GM18867 (cell line): Measurements from ENCODE around the gene GHRH.

ENCODE experiments used
- ATAC-seq: cut with Tn5 transposase; IDR thresholded peaks from one replicate; pipeline ENCODE4 v1.9.1; 2021; ENCODE audit warnings: mild to moderate bottlenecking, moderate library complexity; ENCODE audit not compliant: unreplicated experiment

The GHRH gene

GRCh38 chr20:37240337-37241067, 21.1 kb downstream of the GHRH start:
- ATAC-seq: no peak

- ATAC-seq: no peak
These were observed 22.6 kb downstream of the GHRH start for GRCh38 chr20:37238935-37239451.

- ATAC-seq: no peak
These were observed 23.2 kb downstream of the GHRH start for GRCh38 chr20:37238426-37238825.

- no peak for ATAC-seq
These were observed 24.0 kb downstream of the GHRH start for GRCh38 chr20:37237656-37238055.

GRCh38 chr20:37236462-37236861, 25.2 kb downstream of the GHRH start:
- no peak for ATAC-seq

GRCh38 chr20:37235065-37235464, 26.5 kb downstream of the GHRH start:
- no peak for ATAC-seq

- ATAC-seq: no peak
These were observed 27.4 kb downstream of the GHRH start for GRCh38 chr20:37234254-37234581.

GRCh38 chr20:37233548-37234253, 27.9 kb downstream of the GHRH start:
- ATAC-seq: no peak

GRCh38 chr20:37231947-37232630, 29.5 kb downstream of the GHRH start:
- ATAC-seq: no peak

- ATAC-seq: no peak
These were observed 31.4 kb downstream of the GHRH start for GRCh38 chr20:37230200-37230599.

- no peak for ATAC-seq
These were observed 32.3 kb downstream of the GHRH start for GRCh38 chr20:37229357-37229756.

GRCh38 chr20:37228656-37229055, 33.0 kb downstream of the GHRH start:
- ATAC-seq: no peak

GRCh38 chr20:37228082-37228481, 33.5 kb downstream of the GHRH start:
- ATAC-seq: no peak

- ATAC-seq: no peak
These were observed 34.7 kb downstream of the GHRH start for GRCh38 chr20:37226889-37227288.

GRCh38 chr20:37225146-37225545, 36.5 kb downstream of the GHRH start:
- no peak for ATAC-seq

GRCh38 chr20:37223053-37223452, 38.6 kb downstream of the GHRH start:
- no peak for ATAC-seq

- no peak for ATAC-seq
These were observed 39.5 kb downstream of the GHRH start for GRCh38 chr20:37222086-37222485.

- no peak for ATAC-seq
These were observed 40.9 kb downstream of the GHRH start for GRCh38 chr20:37220731-37221130.

- ATAC-seq: no peak
These were observed 41.6 kb downstream of the GHRH start for GRCh38 chr20:37219751-37220668.

GRCh38 chr20:37218976-37219375, 42.6 kb downstream of the GHRH start:
- ATAC-seq: no peak

GRCh38 chr20:37218441-37218840, 43.2 kb downstream of the GHRH start:
- ATAC-seq: no peak
